Fibroblast of skin of abdomen (primary cell): Measurements from ENCODE around the gene TLCD2.

Experiments
- DNase-seq: peaks from one replicate; pipeline ENCODE4 v3.0.0-alpha.2; 2013

TLCD2 gene

GRCh38 chr17:1735834-1736347 lies 25.7 kb upstream of the TLCD2 start:
- DNase-seq = no peak

GRCh38 chr17:1735418-1735817 lies 25.2 kb upstream of the TLCD2 start:
- DNase-seq = no peak

GRCh38 chr17:1733759-1734158 lies 23.6 kb upstream of the TLCD2 start:
- DNase-seq = no peak

- no peak for DNase-seq
Measured at GRCh38 chr17:1732833-1733321, 22.7 kb upstream of the TLCD2 start.

- DNase-seq = no peak
Measured at GRCh38 chr17:1732241-1732832, 22.2 kb upstream of the TLCD2 start.

GRCh38 chr17:1731194-1731506 lies 21.0 kb upstream of the TLCD2 start:
- no peak for DNase-seq

- peak; percentile 68 for DNase-seq
Measured at GRCh38 chr17:1730326-1731193, 20.4 kb upstream of the TLCD2 start.

GRCh38 chr17:1729966-1730325 lies 19.8 kb upstream of the TLCD2 start:
- no peak for DNase-seq

GRCh38 chr17:1727876-1728630 lies 17.9 kb upstream of the TLCD2 start:
- DNase-seq = no peak

GRCh38 chr17:1727258-1727789 lies 17.1 kb upstream of the TLCD2 start:
- no peak for DNase-seq

GRCh38 chr17:1726626-1727257 lies 16.6 kb upstream of the TLCD2 start:
- no peak for DNase-seq

GRCh38 chr17:1725642-1726511 lies 15.7 kb upstream of the TLCD2 start:
- DNase-seq = no peak

GRCh38 chr17:1724869-1725641 lies 14.9 kb upstream of the TLCD2 start:
- no peak for DNase-seq

- DNase-seq = peak; percentile 87
Measured at GRCh38 chr17:1724351-1724868, 14.2 kb upstream of the TLCD2 start, which contains the start of gene WDR81. Gene WDR81, plus strand, starts transcription at chr17:1724704. Its CDS starts 256 bp downstream, at chr17:1724960.

GRCh38 chr17:1722022-1722421 lies 11.8 kb upstream of the TLCD2 start:
- peak; percentile 80 for DNase-seq

GRCh38 chr17:1720856-1721386 lies 10.7 kb upstream of the TLCD2 start:
- peak; percentile 32 for DNase-seq

- no peak for DNase-seq
Measured at GRCh38 chr17:1718362-1719165, 8.4 kb upstream of the TLCD2 start.

- DNase-seq = peak; percentile 99
Measured at GRCh38 chr17:1716912-1717695, 6.9 kb upstream of the TLCD2 start.
